Astrocyte (in vitro differentiated cells and primary cell): ENCODE results near the gene SSB. TPM values are rescaled to one million over a fixed set of nuclear protein-coding genes. Genes with fewer than 3 reads are reported as not detected.
A peak's percentile ranks its signal among the peaks of the same experiment; 100 is the strongest.

ENCODE experiments used
- DNase-seq: peaks from one replicate; pipeline ENCODE4 v3.0.0-alpha.2; 2010; ENCODE audit warnings: low read depth
- FAIRE-seq: peaks from 2 replicates; lab custom pipeline; 2011; peaks lifted over from hg19 to GRCh38; lab: Jason Lieb, UNC
- H2AFZ ChIP-seq: 2 replicates; pipeline ENCODE4 v1.6.0; 2012; ENCODE audit warnings: low read depth, low read length, inconsistent platforms
- H3K27ac ChIP-seq: 2 replicates; pipeline ENCODE4 v1.5.1; 2011; ENCODE audit warnings: low read depth, low read length, inconsistent platforms
- H3K27me3 ChIP-seq: 2 replicates; pipeline ENCODE4 v1.6.0; 2011; ENCODE audit warnings: low read length, inconsistent platforms; ENCODE audit not compliant: insufficient read depth
- H3K36me3 ChIP-seq: 2 replicates; pipeline ENCODE4 v1.5.1; 2011; ENCODE audit warnings: low read length, inconsistent platforms; ENCODE audit not compliant: insufficient read depth
- H3K4me1 ChIP-seq: 2 replicates; pipeline ENCODE4 v1.5.1; 2011; ENCODE audit warnings: low read length, inconsistent platforms; ENCODE audit not compliant: insufficient read depth
- H3K4me2 ChIP-seq: 2 replicates; pipeline ENCODE4 v1.6.0; 2012; ENCODE audit warnings: low read length, inconsistent platforms
- H3K4me3 ChIP-seq: 2 replicates; pipeline ENCODE4 v1.5.1; 2011; ENCODE audit warnings: low read depth, mild to moderate bottlenecking, low read length, inconsistent platforms; ENCODE audit not compliant: insufficient read depth
- H3K79me2 ChIP-seq: 2 replicates; pipeline ENCODE4 v1.6.0; 2012; ENCODE audit warnings: mild to moderate bottlenecking, low read length, inconsistent platforms; ENCODE audit not compliant: insufficient read depth
- H3K9ac ChIP-seq: 2 replicates; pipeline ENCODE4 v1.6.0; 2012; ENCODE audit warnings: mild to moderate bottlenecking, low read length, inconsistent platforms
- H3K9me3 ChIP-seq: 2 replicates; pipeline ENCODE4 v1.5.1; 2012; ENCODE audit warnings: low read depth, mild to moderate bottlenecking, low read length, inconsistent platforms; ENCODE audit not compliant: insufficient read depth
- H4K20me1 ChIP-seq: 2 replicates; pipeline ENCODE4 v1.6.0; 2012; ENCODE audit warnings: low read length, inconsistent platforms; ENCODE audit not compliant: insufficient read depth
- H3K27ac Mint-ChIP-seq: one replicate; pipeline ENCODE4 v1.8.0; 2021; ENCODE audit warnings: mild to moderate bottlenecking, mixed read lengths; ENCODE audit not compliant: unreplicated experiment
- H3K27me3 Mint-ChIP-seq: one replicate; pipeline ENCODE4 v1.8.0; 2021; ENCODE audit warnings: low read depth, mixed read lengths; ENCODE audit not compliant: unreplicated experiment
- H3K36me3 Mint-ChIP-seq: one replicate; pipeline ENCODE4 v1.8.0; 2021; ENCODE audit warnings: low read depth, mixed read lengths; ENCODE audit not compliant: unreplicated experiment
- H3K4me1 Mint-ChIP-seq: one replicate; pipeline ENCODE4 v1.8.0; 2021; ENCODE audit warnings: low read depth, mixed read lengths; ENCODE audit not compliant: unreplicated experiment
- H3K4me3 Mint-ChIP-seq: one replicate; pipeline ENCODE4 v1.8.0; 2021; ENCODE audit warnings: mild to moderate bottlenecking, moderate library complexity, mixed read lengths; ENCODE audit not compliant: unreplicated experiment
- H3K9me3 Mint-ChIP-seq: one replicate; pipeline ENCODE4 v1.8.0; 2021; ENCODE audit warnings: mild to moderate bottlenecking, mixed read lengths; ENCODE audit not compliant: unreplicated experiment
- EZH2 ChIP-seq: IDR thresholded peaks from 2 replicates; pipeline ENCODE4 v1.6.1; 2012; ENCODE audit warnings: mild to moderate bottlenecking, low read length, inconsistent platforms; ENCODE audit not compliant: insufficient read depth
- total RNA-seq: library from RNA; stranded (reverse); gene quantifications from 2 replicates; pipeline ENCODE4 v1.2.1, GENCODE V29; 2021
- TF ChIP-seq, protein P1 (sequence below): IDR thresholded peaks from 2 replicates; pipeline ENCODE4 v1.5.1; 2011; ENCODE audit warnings: low read depth, mild to moderate bottlenecking, inconsistent platforms, low read length, moderate library complexity; ENCODE audit not compliant: insufficient read depth

SSB gene
- total RNA-seq, 1 donor from 2014 or later, result 176 TPM

DNA sequence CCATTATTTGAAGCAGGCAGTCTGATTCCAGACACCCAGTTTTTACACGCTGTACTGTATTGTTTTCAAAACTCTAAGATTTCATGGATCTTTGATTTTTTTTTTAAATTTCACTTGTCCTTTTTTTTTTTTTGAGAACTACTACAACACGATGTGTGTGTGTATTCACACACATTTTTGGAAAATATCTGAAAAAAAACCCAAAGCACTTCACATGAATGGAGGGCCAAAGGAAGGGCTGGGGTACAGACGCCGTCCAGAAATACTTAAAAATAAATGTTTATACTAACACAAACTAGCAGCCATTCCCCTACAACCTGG, 314 bp upstream of the SSB start:
- peak overlapping the region; percentile 94 for H3K4me3 ChIP-seq
- H3K27me3 ChIP-seq, result no peaks in the 10 kb centered on the region
- no peaks in the 10 kb centered on the region for H3K9me3 ChIP-seq
- Mint-ChIP-seq H3K36me3 (peaks cover 3% of the 10 kb centered on the region), H3K27me3 (no peaks in the 10 kb centered on the region), H3K27ac (peak overlapping the region; percentile 78), H3K4me1 (peaks cover 2% of the 10 kb centered on the region), H3K9me3 (no peaks in the 10 kb centered on the region), H3K4me3 (peak overlapping the region; percentile 90)
- no peak for TF ChIP-seq EZH2
- TF ChIP-seq, protein P1, sequence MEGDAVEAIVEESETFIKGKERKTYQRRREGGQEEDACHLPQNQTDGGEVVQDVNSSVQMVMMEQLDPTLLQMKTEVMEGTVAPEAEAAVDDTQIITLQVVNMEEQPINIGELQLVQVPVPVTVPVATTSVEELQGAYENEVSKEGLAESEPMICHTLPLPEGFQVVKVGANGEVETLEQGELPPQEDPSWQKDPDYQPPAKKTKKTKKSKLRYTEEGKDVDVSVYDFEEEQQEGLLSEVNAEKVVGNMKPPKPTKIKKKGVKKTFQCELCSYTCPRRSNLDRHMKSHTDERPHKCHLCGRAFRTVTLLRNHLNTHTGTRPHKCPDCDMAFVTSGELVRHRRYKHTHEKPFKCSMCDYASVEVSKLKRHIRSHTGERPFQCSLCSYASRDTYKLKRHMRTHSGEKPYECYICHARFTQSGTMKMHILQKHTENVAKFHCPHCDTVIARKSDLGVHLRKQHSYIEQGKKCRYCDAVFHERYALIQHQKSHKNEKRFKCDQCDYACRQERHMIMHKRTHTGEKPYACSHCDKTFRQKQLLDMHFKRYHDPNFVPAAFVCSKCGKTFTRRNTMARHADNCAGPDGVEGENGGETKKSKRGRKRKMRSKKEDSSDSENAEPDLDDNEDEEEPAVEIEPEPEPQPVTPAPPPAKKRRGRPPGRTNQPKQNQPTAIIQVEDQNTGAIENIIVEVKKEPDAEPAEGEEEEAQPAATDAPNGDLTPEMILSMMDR, result no peak
- H3K36me3 ChIP-seq, result peaks cover 2% of the 10 kb centered on the region
- FAIRE-seq (no peak), DNase-seq (no peak)
- peaks cover 45% of the 10 kb centered on the region for H3K79me2 ChIP-seq
- no peaks in the 10 kb centered on the region for H3K4me1 ChIP-seq
- peak overlapping the region; percentile 93 for H3K4me2 ChIP-seq
- H2AFZ ChIP-seq, result peak overlapping the region; percentile 84
- peaks cover 9% of the 10 kb centered on the region for H4K20me1 ChIP-seq
- H3K27ac ChIP-seq, result peak overlapping the region; percentile 76
- peak overlapping the region; percentile 92 for H3K9ac ChIP-seq

GRCh38 chr2:169803480-169803879, 4.8 kb downstream of the SSB start:
- Histone ChIP-seq H3K9ac (no peak overlapping the region), H3K27ac (no peak overlapping the region), H4K20me1 (peaks cover 9% of the 10 kb centered on the region), H3K27me3 (no peaks in the 10 kb centered on the region), H3K9me3 (no peaks in the 10 kb centered on the region), H2AFZ (no peak overlapping the region), H3K79me2 (peaks cover 60% of the 10 kb centered on the region), H3K36me3 (peaks cover 22% of the 10 kb centered on the region), H3K4me3 (no peak overlapping the region), H3K4me1 (peaks cover 5% of the 10 kb centered on the region), H3K4me2 (no peak overlapping the region)
- TF ChIP-seq, protein P1, result no peak
- no peak for TF ChIP-seq EZH2
- peak overlapping the region; percentile 45 for H3K4me3 Mint-ChIP-seq
- DNase-seq (no peak), FAIRE-seq (no peak)
- peak overlapping the region; percentile 58 for H3K27ac Mint-ChIP-seq
- no peaks in the 10 kb centered on the region for H3K27me3 Mint-ChIP-seq
- H3K4me1 Mint-ChIP-seq, result peaks cover 4% of the 10 kb centered on the region
- H3K9me3 Mint-ChIP-seq, result no peaks in the 10 kb centered on the region
- peaks cover 13% of the 10 kb centered on the region for H3K36me3 Mint-ChIP-seq

- no peak overlapping the region for H3K4me2 ChIP-seq
- Mint-ChIP-seq H3K4me1 (peaks cover 4% of the 10 kb centered on the region), H3K9me3 (no peaks in the 10 kb centered on the region), H3K27ac (no peak overlapping the region), H3K36me3 (peaks cover 16% of the 10 kb centered on the region), H3K4me3 (no peak overlapping the region), H3K27me3 (no peaks in the 10 kb centered on the region)
- DNase-seq (no peak), FAIRE-seq (no peak)
- H3K4me1 ChIP-seq, result peaks cover 5% of the 10 kb centered on the region
- TF ChIP-seq, protein P1, result no peak
- no peak for TF ChIP-seq EZH2
- H3K27ac ChIP-seq, result no peak overlapping the region
- no peaks in the 10 kb centered on the region for H4K20me1 ChIP-seq
- no peak overlapping the region for H3K9ac ChIP-seq
- peaks cover 43% of the 10 kb centered on the region for H3K36me3 ChIP-seq
- no peak overlapping the region for H2AFZ ChIP-seq
- H3K4me3 ChIP-seq, result no peak overlapping the region
- no peaks in the 10 kb centered on the region for H3K27me3 ChIP-seq
- H3K9me3 ChIP-seq, result no peaks in the 10 kb centered on the region
- H3K79me2 ChIP-seq, result peaks cover 32% of the 10 kb centered on the region
Measured at GRCh38 chr2:169806586-169806985, 7.9 kb downstream of the SSB start.
